Measurements from ENCODE around the gene ETFB. TPM values are rescaled to one million over a fixed set of nuclear protein-coding genes. Genes with fewer than 3 reads are reported as not detected.

Gene ETFB
- total RNA-seq, 2 donors from 2014 or later = 41.1 to 83.8 TPM

DNA sequence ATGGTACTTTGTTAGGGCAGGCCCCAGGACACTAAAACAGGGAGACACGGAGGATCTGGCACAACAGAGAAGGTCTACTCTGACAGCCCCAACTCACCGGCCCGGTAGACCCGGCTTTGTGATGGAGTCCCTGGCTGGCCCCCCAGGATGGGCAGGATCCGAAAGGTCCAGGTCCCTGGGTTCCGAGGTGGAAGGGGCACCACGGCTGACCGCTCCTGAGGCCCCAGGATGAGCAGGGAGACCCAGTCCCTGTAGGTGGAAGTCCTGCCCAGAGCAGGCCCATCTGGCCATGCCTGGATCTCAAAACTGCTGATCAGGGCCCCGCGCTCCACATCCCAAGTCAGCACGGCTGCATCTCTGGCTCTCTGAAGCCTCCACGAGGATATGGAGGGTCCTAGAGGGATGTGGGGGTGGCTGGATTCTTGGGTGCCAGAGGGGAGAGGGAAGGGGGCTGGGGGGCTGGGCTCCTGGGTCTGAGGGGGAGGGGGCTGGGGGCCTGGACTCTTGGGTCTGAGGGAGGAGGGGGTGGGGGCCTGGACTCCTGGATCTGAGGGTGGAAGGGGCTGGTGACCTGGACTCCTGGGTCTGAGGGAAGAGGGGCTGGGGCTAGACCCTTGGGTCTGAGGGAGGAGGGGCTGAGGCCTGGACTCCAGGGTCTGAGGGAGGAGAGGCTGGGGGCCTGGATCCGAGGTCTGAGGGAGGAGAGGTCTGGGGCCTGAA is 28.9 kb downstream of the ETFB start:
- H3K9me3 Mint-ChIP-seq = no peaks in the 10 kb centered on the region
- DNase-seq (ENCODE audit: low spot score) (peak; percentile 56), ATAC-seq (no peak)

GRCh38 chr19:51333836-51334460 is 32.2 kb downstream of the ETFB start:
- Mint-ChIP-seq H3K4me1 (ENCODE audit: low read depth in 2 of 2) (peaks cover 4 to 12% of the 10 kb centered on the region in 2 donors), H3K9me3 (no peaks in the 10 kb centered on the region), H3K4me3 (no peak overlapping the region), H3K27me3 (peaks cover 16 to 25% of the 10 kb centered on the region in 2 donors), H3K36me3 (no peaks in the 10 kb centered on the region), H3K27ac (no peak overlapping the region)
- DNase-seq (ENCODE audit: low spot score) (peak; percentile 59), ATAC-seq (no peak)

More for the DNA sequence above, 28.9 kb downstream of the ETFB start:
- Mint-ChIP-seq H3K27me3 (peaks cover 0 to 7% of the 10 kb centered on the region in 2 donors), H3K4me3 (no peak overlapping the region), H3K36me3 (no peaks in the 10 kb centered on the region), H3K27ac (no peak overlapping the region), H3K4me1 (ENCODE audit: low read depth in 2 of 2) (peaks cover 14 to 18% of the 10 kb centered on the region in 2 donors)

DNA sequence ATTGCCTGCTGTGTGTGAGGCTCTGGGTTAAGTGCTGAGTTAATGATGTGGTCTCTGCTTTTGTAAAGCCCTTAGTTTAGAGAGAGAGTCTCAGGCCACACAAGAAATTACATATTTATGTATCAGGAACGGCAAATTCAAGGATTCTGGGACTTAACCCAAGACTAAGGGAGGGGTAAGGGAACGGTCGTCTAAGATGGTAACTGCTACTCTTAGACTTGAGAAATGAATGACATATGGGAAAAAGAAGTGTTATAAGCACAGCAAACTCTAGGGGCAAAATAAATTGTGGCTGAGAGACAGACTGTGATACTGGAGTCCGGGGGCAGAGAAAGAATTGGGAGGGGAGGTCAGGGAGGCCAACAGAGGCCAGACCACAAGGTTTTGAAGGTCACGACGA is 34.5 kb downstream of the ETFB start:
- Mint-ChIP-seq H3K36me3 (no peaks in the 10 kb centered on the region), H3K4me1 (ENCODE audit: low read depth in 2 of 2) (peaks cover 4 to 12% of the 10 kb centered on the region in 2 donors), H3K27me3 (peaks cover 24 to 27% of the 10 kb centered on the region in 2 donors), H3K9me3 (no peaks in the 10 kb centered on the region), H3K27ac (no peak overlapping the region), H3K4me3 (no peak overlapping the region)
- ATAC-seq = no peak
- DNase-seq (ENCODE audit: low spot score) = no peak

DNA sequence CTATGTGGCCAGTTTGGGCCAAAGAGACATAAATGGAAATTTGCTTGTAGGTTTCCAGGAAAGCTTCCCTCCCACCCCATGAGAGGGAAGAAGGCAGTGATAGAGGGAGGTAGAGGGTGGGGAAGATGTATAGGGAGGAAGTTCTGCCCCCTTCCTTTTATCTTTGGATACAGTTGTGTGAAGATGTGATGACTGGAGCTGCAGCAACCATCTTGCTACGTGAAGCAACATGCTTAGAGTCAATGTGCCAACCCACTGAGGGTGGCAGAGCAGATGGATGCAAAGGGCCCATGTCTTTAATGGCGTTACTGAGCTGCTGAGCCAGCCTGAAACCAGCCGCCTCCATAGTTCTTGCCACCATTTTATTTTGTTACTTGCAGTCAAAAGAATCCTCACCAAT is 35.0 kb downstream of the ETFB start:
- no peak for DNase-seq (ENCODE audit: low spot score)
- no peaks in the 10 kb centered on the region for H3K36me3 Mint-ChIP-seq
- H3K27me3 Mint-ChIP-seq = peaks cover 25 to 27% of the 10 kb centered on the region in 2 donors
- H3K9me3 Mint-ChIP-seq = no peaks in the 10 kb centered on the region
- H3K27ac Mint-ChIP-seq = no peak overlapping the region
- no peak for ATAC-seq
- peaks cover 4 to 12% of the 10 kb centered on the region in 2 donors for H3K4me1 Mint-ChIP-seq (ENCODE audit: low read depth in 2 of 2)
- no peak overlapping the region for H3K4me3 Mint-ChIP-seq

GRCh38 chr19:51330366-51330765 is 35.8 kb downstream of the ETFB start:
- peaks cover 33% of the 10 kb centered on the region in 2 donors for H3K27me3 Mint-ChIP-seq
- ATAC-seq (no peak), DNase-seq (ENCODE audit: low spot score) (no peak)
- peaks cover 7 to 12% of the 10 kb centered on the region in 2 donors for H3K4me1 Mint-ChIP-seq (ENCODE audit: low read depth in 2 of 2)
- H3K27ac Mint-ChIP-seq = no peak overlapping the region
- H3K4me3 Mint-ChIP-seq = no peak overlapping the region
- no peaks in the 10 kb centered on the region for H3K9me3 Mint-ChIP-seq
- H3K36me3 Mint-ChIP-seq = no peaks in the 10 kb centered on the region

- Mint-ChIP-seq H3K27me3 (peaks cover 32 to 38% of the 10 kb centered on the region in 2 donors), H3K36me3 (no peaks in the 10 kb centered on the region), H3K4me1 (ENCODE audit: low read depth in 2 of 2) (peaks cover 7 to 12% of the 10 kb centered on the region in 2 donors), H3K27ac (peak overlapping the region in 1 of 2 donors; percentile 12), H3K9me3 (no peaks in the 10 kb centered on the region), H3K4me3 (no peak overlapping the region)
- DNase-seq (ENCODE audit: low spot score) (no peak), ATAC-seq (no peak)
These were observed 36.8 kb downstream of the ETFB start for GRCh38 chr19:51329411-51329810.

GRCh38 chr19:51327066-51328001 is 38.9 kb downstream of the ETFB start:
- Mint-ChIP-seq H3K9me3 (no peaks in the 10 kb centered on the region), H3K27me3 (peaks cover 49 to 57% of the 10 kb centered on the region in 2 donors), H3K4me3 (peak overlapping the region; percentile 65), H3K27ac (no peak overlapping the region), H3K4me1 (ENCODE audit: low read depth in 2 of 2) (peaks cover 7 to 12% of the 10 kb centered on the region in 2 donors), H3K36me3 (no peaks in the 10 kb centered on the region)
- peak; percentile 75 to 89 for ATAC-seq
- DNase-seq (ENCODE audit: low spot score) = peak; percentile 70

- Mint-ChIP-seq H3K36me3 (no peaks in the 10 kb centered on the region), H3K4me1 (ENCODE audit: low read depth in 2 of 2) (peaks cover 7 to 12% of the 10 kb centered on the region in 2 donors), H3K4me3 (no peak overlapping the region), H3K27ac (no peak overlapping the region), H3K27me3 (peaks cover 43 to 58% of the 10 kb centered on the region in 2 donors), H3K9me3 (no peaks in the 10 kb centered on the region)
- no peak for DNase-seq (ENCODE audit: low spot score)
- ATAC-seq = no peak
These were observed 39.7 kb downstream of the ETFB start for GRCh38 chr19:51326216-51327065.

DNA sequence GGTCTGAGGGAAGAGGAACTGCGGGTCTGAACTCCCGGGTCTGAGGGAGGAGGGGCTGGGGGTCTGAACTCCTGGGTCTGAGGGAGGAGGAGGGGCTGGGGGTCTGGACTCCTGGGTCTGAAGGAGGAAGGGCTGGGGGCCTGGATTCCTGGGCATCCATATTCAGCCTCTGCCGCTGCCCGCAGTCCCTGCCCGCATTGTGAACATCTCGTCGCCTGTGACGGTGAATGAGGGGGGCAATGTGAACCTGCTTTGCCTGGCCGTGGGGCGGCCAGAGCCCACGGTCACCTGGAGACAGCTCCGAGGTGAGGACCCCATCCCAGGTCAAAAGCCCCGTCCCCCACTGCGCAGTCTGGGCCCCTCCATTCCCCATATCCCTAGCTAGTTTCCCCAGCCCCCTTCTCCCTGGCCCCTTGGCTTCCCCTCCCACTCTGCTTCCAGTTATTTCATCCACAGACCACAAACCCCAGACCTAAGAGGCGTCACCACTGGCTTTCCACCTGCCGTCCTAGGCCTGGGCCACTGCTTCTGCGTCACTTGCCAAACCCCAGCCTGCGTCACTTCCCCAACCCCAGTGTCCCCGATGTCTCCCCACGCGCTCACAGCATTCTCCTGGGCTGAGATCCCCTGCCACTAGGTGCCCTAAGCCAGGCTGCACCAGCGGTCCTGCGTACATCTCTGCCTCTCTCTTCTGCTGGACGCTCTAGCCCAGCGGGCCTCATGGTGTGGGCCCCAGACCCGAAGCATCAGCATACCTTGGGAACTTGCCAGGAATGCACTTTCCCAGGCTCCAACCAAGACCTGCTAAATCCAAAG is 40.8 kb downstream of the ETFB start:
- ATAC-seq (no peak), DNase-seq (ENCODE audit: low spot score) (no peak)
- Mint-ChIP-seq H3K4me1 (ENCODE audit: low read depth in 2 of 2) (peaks cover 11 to 12% of the 10 kb centered on the region in 2 donors), H3K27ac (no peak overlapping the region), H3K9me3 (no peaks in the 10 kb centered on the region), H3K36me3 (no peaks in the 10 kb centered on the region), H3K27me3 (peaks cover 41 to 52% of the 10 kb centered on the region in 2 donors), H3K4me3 (no peak overlapping the region)

- peaks cover 5 to 11% of the 10 kb centered on the region in 2 donors for H3K4me1 Mint-ChIP-seq (ENCODE audit: low read depth in 2 of 2)
- H3K27ac Mint-ChIP-seq = no peak overlapping the region
- no peak for DNase-seq (ENCODE audit: low spot score)
- peaks cover 33 to 48% of the 10 kb centered on the region in 2 donors for H3K27me3 Mint-ChIP-seq
- no peak for ATAC-seq
- H3K9me3 Mint-ChIP-seq = no peaks in the 10 kb centered on the region
- no peak overlapping the region for H3K4me3 Mint-ChIP-seq
- no peaks in the 10 kb centered on the region for H3K36me3 Mint-ChIP-seq
These were observed 42.1 kb downstream of the ETFB start for GRCh38 chr19:51324167-51324481.

DNA sequence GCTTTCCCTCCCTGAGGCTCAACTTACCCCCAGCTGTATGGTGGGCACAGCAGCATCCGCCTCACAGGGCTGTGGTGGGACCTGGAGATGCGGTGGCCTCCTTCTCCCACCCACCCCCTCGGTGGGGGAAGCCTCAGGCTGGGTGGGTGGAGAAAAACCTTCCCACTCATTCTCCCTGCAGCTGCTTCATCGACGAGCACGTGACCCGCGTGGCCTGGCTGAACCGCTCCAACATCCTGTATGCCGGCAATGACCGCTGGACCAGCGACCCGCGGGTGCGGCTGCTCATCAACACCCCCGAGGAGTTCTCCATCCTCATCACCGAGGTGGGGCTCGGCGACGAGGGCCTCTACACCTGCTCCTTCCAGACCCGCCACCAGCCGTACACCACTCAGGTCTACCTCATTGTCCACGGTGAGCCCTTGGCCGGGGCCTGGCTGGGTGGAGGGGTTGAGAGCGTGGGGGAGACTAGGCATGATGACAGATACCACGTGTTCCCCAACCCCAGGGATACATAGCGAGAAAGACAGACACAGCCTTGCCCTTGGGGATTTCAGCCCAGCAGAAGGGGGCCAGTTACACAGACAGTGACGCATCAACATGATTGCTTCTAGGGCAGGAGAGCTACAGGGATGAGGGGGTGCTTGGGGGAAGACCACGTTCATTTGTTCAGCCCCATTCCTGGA is 42.6 kb downstream of the ETFB start:
- Mint-ChIP-seq H3K4me1 (ENCODE audit: low read depth in 2 of 2) (peaks cover 5 to 11% of the 10 kb centered on the region in 2 donors), H3K27me3 (peaks cover 33 to 49% of the 10 kb centered on the region in 2 donors), H3K27ac (no peak overlapping the region), H3K4me3 (no peak overlapping the region), H3K36me3 (no peaks in the 10 kb centered on the region), H3K9me3 (no peaks in the 10 kb centered on the region)
- ATAC-seq = no peak
- DNase-seq (ENCODE audit: low spot score) = no peak

GRCh38 chr19:51321799-51322198 is 44.4 kb downstream of the ETFB start:
- ATAC-seq = no peak

More at GRCh38 chr19:51321799-51322198, 44.4 kb downstream of the ETFB start:
- Mint-ChIP-seq H3K27ac (no peak overlapping the region), H3K36me3 (no peaks in the 10 kb centered on the region), H3K4me1 (ENCODE audit: low read depth in 2 of 2) (peaks cover 0 to 7% of the 10 kb centered on the region in 2 donors), H3K27me3 (peaks cover 31 to 41% of the 10 kb centered on the region in 2 donors), H3K9me3 (no peaks in the 10 kb centered on the region), H3K4me3 (no peak overlapping the region)
- DNase-seq (ENCODE audit: low spot score) = peak; percentile 48
